Uterus (tissue), 2 donors: ENCODE measurements around the gene NFKBIL1.

Source experiments
- CTCF ChIP-seq, 4 experiments: fragments of 200-600 bp in 2 of 4; fragments of 450-650 bp in 2 of 4; sonication (generic) in 2 of 4; IDR thresholded peaks; one replicate each; pipeline ENCODE4 v1.5.1; 2016 to 2019; ENCODE audit warnings: antibody characterized with exemption in 4 of 4, mild to moderate bottlenecking in 2 of 4, moderate library complexity in 1 of 4
- POLR2A ChIP-seq, 2 donors: fragments of 450-650 bp; IDR thresholded peaks; one replicate each; pipeline ENCODE4 v1.6.1; 2016; ENCODE audit warnings: antibody characterized with exemption in 2 of 2, mild to moderate bottlenecking in 1 of 2, moderate library complexity in 1 of 2

GRCh38 chr6:31560697-31561058, 13.3 kb downstream of the NFKBIL1 start:
- TF ChIP-seq CTCF (IDR thresholded peaks at IDR 0.05) (no peak), POLR2A (IDR thresholded peaks at IDR 0.05) (no peak)
